HG03060 (cell line): ENCODE data around the gene FOXK1.
A peak's percentile ranks its signal among the peaks of the same experiment; 100 is the strongest.

Source experiments
- ATAC-seq: cut with Tn5 transposase; IDR thresholded peaks from one replicate; pipeline ENCODE4 v1.9.1; 2021; ENCODE audit warnings: low read depth, moderate number of reproducible peaks; ENCODE audit not compliant: unreplicated experiment

The FOXK1 gene

GRCh38 chr7:4742051-4742573 lies 60.0 kb downstream of the FOXK1 start:
- ATAC-seq: no peak

- ATAC-seq: no peak
Measured at GRCh38 chr7:4742852-4743251, 60.8 kb downstream of the FOXK1 start.

- ATAC-seq: peak; percentile 41
Measured at GRCh38 chr7:4744391-4745264, 62.5 kb downstream of the FOXK1 start.

DNA sequence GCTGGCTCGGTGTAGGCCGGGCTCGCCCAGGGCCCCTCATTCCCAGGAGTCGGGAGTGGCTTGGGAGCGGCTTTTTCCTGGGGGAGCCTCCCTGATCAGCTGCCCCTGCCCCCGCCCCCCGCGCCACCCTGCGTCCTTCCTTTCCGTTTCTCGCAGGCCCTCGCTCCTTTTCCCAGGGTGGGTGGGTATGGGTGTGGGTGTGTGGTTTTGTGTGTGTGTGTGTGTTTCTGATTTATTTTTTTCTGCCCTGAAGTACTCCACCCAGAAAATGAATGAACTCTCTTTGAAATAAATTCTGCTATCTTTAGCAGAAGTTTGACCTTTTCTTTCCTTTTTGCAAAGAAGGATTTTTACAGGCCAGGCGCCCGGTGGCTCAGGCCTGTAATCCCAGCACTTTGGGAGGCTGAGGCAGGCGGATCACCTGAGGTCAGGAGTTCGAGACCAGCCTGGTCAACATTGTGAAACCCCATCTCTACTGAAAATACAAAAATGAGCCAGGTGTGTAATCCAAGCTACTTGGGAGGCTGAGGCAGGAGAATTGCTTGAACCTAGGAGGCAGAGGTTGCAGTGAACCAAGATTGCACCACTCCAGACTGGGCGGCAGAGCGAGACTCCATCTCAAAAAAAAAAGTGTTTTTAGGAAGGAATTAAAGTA lies 63.3 kb downstream of the FOXK1 start:
- no peak for ATAC-seq

GRCh38 chr7:4745971-4746919 lies 64.2 kb downstream of the FOXK1 start:
- no peak for ATAC-seq

- no peak for ATAC-seq
Measured at GRCh38 chr7:4747013-4747412, 64.9 kb downstream of the FOXK1 start.

- no peak for ATAC-seq
Measured at GRCh38 chr7:4747746-4748145, 65.7 kb downstream of the FOXK1 start.

DNA sequence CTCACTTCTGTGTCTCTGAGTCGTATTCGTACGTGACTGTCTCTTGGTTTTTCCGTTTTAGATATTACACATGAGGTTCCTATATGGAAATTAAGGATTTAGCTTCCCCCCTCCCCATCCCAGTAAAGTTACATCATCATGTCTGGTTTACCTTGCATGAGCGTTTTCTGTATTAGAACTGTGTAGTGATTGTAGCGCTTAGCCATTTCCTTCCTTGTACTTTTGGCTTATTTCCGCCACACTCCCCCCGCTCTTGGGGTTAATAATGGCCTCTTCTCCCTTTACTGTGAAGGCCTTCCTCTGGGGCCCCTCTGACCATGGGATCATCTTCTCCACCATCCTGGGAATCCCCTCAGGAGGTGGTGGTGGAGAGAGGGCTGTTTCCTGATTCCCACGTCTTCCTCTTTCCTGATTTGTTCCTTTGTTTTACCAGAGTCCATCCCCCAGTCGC lies 66.2 kb downstream of the FOXK1 start:
- ATAC-seq: no peak

DNA sequence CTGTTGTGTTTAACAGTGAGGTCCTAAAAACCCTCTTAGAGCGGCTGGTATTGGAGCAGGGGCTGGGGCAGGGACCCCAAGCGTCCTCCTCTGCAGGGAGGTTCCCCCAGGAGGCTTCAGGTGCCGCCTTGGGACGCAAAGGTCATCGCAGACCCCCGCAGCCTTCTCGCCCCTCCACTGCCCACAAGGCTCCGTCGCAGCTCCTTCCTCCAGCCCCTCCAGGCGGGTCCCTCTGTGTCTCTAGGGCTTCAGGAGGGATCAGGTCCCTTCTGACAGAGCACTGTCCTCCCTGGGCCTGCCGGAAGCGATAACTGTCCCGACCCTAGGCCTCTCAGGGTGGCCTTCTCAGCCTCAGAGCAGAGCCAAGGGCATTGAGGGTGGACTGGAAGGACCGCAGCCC lies 67.3 kb downstream of the FOXK1 start:
- no peak for ATAC-seq

DNA sequence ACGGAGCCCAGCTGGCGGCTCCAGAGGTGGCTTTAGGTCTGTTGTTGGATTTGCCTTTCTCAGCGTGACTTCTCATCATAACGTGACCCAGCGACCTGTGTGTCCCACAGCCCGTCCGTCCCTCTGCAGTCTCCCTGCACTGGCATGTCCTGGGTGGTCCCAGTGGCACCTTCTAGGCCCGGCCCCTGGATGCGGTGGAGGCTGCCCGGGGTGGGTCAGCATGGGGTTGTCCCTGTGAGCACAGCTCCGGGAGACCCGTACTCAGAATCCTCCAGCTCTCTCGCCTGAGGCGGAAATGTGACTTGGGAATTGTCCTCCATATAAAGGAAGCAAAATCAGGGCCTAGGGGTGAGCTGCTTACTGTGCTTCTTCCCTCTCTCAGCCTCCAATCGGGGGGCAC lies 67.7 kb downstream of the FOXK1 start:
- no peak for ATAC-seq

- no peak for ATAC-seq
Measured at GRCh38 chr7:4751398-4751947, 69.4 kb downstream of the FOXK1 start.

DNA sequence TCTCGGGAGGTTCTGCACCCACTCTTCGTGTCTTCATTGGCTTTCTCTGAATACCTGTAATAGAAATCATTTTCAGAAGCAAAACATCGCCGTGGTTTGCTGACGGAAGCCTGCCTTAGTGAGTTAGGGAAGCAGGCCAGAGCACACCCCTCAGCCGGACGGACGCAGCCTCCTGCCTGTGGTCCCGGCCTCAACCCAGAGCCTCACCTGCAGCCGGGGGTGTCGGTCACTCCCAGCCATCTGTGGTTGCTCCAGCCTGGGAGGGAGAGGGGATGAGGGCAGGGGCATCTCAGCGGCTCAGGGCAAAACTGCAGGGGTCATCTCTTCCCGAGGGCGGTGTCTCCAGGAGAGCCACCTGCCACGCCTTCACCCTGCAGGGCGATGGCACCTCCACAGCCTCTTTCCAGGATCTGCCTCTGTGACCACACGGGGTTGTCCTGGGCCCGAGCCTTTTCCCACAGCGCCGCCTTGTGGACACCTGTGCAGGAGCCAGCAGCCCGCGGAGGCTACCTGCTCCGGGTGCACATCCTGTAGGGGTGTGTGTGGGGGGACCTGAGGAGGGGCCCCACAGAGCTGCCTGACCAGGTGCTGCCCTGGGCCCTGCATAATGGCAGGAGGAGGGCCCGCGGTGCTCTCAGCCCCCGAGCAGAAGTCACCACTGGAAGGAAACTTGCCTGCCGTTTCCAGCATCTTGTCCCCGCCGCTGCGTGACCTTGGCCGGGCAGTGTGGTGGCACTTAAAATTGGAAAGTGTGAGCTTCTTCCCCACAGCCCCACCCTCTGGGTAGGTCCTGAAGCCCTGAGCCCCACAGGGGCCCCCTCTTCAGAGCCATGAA lies 71.7 kb downstream of the FOXK1 start:
- ATAC-seq: peak; percentile 80

DNA sequence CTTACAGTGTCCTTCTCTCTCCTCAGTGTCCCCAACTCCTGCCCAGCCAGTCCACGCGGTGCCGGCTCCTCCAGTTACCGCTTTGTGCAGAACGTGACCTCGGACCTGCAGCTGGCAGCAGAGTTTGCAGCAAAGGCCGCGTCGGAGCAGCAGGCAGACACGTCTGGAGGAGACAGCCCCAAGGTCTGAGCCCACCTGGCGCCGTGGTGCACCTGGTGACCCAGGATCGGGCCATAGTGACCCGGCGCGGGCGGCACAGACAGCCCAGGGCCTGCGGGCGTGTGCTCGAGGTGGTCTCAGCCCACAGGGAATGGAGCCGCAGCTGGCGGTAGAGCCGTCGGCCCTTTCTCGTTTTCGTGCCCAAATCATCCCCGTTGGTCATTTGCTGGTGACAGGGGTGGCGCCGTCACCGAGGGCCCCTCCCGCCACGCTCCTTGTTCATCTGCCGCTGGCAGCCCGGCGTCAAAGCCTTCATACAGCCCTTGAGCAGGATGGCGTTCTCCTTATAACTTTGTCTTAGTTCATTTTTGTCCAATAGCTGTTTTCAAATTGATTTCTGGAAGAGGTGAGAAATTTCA lies 72.4 kb downstream of the FOXK1 start:
- ATAC-seq: no peak

DNA sequence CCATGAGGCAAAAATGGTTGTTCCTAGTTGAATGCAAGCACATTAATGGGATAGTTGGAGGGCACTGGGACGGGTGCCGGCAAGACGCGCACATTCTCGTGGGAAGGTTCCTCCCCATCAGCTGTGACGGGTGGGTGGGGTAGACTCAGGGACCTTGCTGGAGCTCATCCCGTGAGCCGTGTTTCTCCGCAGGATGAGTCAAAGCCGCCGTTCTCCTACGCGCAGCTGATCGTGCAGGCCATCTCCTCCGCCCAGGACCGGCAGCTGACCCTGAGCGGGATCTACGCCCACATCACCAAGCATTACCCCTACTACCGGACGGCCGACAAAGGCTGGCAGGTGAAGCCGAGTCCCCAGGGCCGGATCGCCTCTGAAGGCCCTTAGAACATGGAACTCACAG lies 73.0 kb downstream of the FOXK1 start:
- ATAC-seq: no peak

DNA sequence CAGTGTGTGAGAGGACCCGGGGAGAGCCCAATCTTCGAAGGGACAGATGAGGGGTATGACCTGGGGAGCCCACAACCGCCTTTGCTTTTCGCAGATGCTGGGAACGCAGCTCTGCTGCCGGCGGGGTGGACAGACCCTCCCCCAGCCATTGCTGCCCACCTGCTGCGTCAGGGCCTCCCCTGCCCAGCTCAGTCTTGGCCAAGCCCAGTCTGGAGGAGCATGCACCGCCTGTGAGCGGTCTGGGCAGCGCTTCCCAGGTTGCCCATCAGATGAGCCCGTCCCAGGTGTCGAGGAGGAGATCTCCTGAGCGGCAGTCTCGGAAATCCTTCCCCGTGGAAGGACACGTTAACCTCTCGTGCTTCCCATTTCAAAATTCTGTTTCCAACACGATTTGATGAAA lies 76.0 kb downstream of the FOXK1 start:
- ATAC-seq: no peak

GRCh38 chr7:4758791-4759190 lies 76.7 kb downstream of the FOXK1 start:
- ATAC-seq: no peak

- no peak for ATAC-seq
Measured at GRCh38 chr7:4759211-4759610, 77.1 kb downstream of the FOXK1 start.

- no peak for ATAC-seq
Measured at GRCh38 chr7:4760952-4761351, 78.9 kb downstream of the FOXK1 start.
